ENCODE results near the gene STIM1. TPM values are rescaled to one million over a fixed set of nuclear protein-coding genes. Genes with fewer than 3 reads are reported as not detected.

STIM1 gene
- total RNA-seq, 2 experiments from 2014 or later = 103 to 108 TPM

DNA sequence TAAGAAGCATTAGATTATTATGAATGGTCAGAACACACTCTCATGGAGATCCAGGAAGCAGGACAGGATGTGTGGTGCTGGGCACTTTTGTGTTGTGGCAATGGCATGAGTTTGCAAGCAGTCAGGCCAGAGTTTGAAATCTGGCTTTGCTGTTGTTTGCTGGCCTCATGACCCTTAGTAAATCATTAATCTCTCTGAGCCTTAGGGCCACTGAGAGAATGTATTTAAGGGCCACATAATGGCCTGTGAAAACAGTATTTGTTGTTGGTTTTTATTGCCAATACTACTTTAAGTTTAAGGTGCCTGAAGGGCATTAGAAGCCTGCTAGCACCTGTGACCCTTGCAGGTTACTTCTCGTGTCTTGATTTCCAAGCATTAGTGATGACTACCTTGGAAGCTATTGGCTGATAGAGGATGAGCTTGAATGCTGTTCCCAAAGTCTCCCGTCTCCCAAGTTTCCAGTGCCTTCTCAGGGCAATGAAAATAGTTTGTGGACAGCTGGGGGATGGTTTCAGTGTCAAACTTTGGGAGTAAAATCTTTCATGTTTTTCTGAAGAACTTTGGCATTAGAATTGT, 24.6 kb downstream of the STIM1 start:
- POLR2A ChIA-PET = no interaction called here
- Mint-ChIP-seq H3K4me1 (peaks cover 64% of the 10 kb centered on the region), H3K4me3 (no peak overlapping the region), H3K27ac (peak overlapping the region; percentile 36), H3K36me3 (ENCODE audit: low read depth) (peaks cover 6% of the 10 kb centered on the region), H3K27me3 (no peaks in the 10 kb centered on the region), H3K9me3 (no peaks in the 10 kb centered on the region)
- DNase-seq = no peak
- CTCF ChIA-PET = interaction anchor here (2.1 kb wide), 1 partner anchor 12 kb away, joined by 4 read pairs; no protein-coding TSS in a partner anchor

DNA sequence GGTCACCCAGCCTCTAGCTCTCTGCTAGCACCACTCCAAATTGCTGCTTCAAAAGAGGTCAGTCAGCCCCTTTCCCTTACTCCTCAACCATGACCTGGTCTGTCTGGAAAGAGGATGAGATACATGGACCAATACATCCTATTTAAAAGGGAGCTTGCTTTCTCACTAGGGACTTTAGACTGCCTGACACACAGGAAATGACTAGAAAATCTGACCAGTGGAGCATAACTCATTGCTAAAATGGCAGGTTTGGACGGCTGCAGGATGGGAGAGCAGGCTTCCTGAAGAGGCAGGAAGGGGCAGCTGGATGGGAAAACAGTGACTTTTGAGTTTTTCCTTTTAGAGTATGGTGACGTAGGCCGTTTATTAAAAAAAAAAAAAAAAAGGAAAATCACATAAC, 25.3 kb downstream of the STIM1 start:
- H3K36me3 Mint-ChIP-seq (ENCODE audit: low read depth) = peaks cover 6% of the 10 kb centered on the region
- no peak for DNase-seq
- ChIA-PET POLR2A (no interaction called here), CTCF (interaction anchor here (1.1 to 2.1 kb wide), 3 partner anchors 13 to 187 kb away, joined by 3 to 6 read pairs (median 4); partner anchors contain the start of gene STIM1)
- H3K9me3 Mint-ChIP-seq = no peaks in the 10 kb centered on the region
- H3K27me3 Mint-ChIP-seq = no peaks in the 10 kb centered on the region
- H3K4me3 Mint-ChIP-seq = no peak overlapping the region
- H3K27ac Mint-ChIP-seq = peak overlapping the region; percentile 61
- H3K4me1 Mint-ChIP-seq = peaks cover 64% of the 10 kb centered on the region

DNA sequence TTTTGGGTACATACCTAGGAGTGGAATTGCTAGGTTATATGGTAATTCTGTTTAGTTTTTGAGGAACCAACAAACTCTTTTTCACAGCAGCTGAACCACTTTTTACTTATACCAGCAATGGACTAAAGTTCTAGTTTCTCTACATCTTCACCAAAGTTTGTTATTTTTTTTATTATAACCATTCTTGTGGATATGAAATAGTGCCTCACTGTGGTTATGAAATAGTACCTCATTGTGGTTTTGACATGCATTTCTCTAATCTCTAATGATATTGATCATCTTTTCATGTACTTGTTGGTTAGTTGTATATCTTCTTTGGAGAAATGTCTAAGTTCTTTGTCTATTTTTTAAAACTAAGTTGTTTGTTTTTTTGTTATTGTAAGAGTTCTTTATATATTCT, 27.2 kb downstream of the STIM1 start:
- POLR2A ChIA-PET = no interaction called here
- H3K27me3 Mint-ChIP-seq = no peaks in the 10 kb centered on the region
- H3K27ac Mint-ChIP-seq = no peak overlapping the region
- H3K36me3 Mint-ChIP-seq (ENCODE audit: low read depth) = peaks cover 12% of the 10 kb centered on the region
- CTCF ChIA-PET = interaction anchor here (0.6 to 1.0 kb wide), 2 partner anchors 21 to 28 kb away, joined by 3 to 4 read pairs; partner anchors contain the start of gene STIM1
- peaks cover 55% of the 10 kb centered on the region for H3K4me1 Mint-ChIP-seq
- DNase-seq = no peak
- H3K9me3 Mint-ChIP-seq = no peaks in the 10 kb centered on the region
- H3K4me3 Mint-ChIP-seq = no peak overlapping the region

DNA sequence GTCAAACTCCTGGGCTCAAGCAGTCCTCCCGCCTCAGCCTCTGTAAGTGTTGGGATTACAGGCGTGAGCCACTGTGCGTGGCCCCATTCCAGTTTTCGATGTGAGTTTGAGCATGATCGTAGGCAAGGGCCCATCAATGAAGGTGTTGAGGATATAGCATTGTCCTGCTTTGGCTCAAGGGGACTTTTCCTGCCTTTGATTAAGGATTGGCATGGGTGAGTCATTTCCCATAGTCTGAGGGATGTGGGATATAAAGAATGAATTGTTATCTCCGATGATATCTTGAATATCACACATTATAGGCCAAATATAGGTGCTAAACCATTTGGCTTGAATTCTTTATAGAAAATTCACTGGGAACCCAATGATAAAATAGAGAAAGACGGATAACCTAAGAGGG, 30.4 kb downstream of the STIM1 start:
- CTCF ChIA-PET = interaction anchor here (1.1 kb wide), 1 partner anchor 12 kb away, joined by 3 read pairs; no protein-coding TSS in a partner anchor
- no peaks in the 10 kb centered on the region for H3K27me3 Mint-ChIP-seq
- POLR2A ChIA-PET = no interaction called here

DNA sequence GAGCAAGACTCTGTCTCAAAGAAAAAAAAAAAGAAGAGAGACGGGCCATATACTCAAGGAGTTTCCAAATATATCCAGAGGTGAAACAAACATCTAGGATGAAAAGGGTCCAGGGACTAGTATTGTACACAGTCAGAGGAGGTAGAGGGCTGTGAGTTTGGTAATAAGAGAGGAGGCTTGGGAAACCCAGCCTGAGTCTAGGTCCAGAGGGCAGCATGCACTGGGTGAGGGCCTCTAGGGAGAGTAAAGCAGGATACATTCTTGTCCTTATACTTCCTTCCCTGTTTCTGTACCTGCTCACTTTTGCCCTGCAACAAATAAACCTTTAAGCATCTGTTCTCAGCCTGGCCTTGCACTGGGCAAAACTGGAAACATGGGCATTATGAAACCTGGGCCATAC, 31.5 kb downstream of the STIM1 start:
- Mint-ChIP-seq H3K9me3 (no peaks in the 10 kb centered on the region), H3K36me3 (ENCODE audit: low read depth) (peaks cover 21% of the 10 kb centered on the region), H3K27ac (no peak overlapping the region), H3K27me3 (no peaks in the 10 kb centered on the region), H3K4me1 (peaks cover 39% of the 10 kb centered on the region), H3K4me3 (no peak overlapping the region)
- POLR2A ChIA-PET = no interaction called here
- no peak for DNase-seq
- CTCF ChIA-PET = interaction anchor here (1.3 kb wide), 1 partner anchor 186 kb away, joined by 5 read pairs; no protein-coding TSS in a partner anchor

More for the DNA sequence above, 30.4 kb downstream of the STIM1 start:
- Mint-ChIP-seq H3K4me1 (peaks cover 43% of the 10 kb centered on the region), H3K9me3 (no peaks in the 10 kb centered on the region), H3K4me3 (no peak overlapping the region), H3K36me3 (ENCODE audit: low read depth) (peaks cover 18% of the 10 kb centered on the region), H3K27ac (no peak overlapping the region)
- DNase-seq = no peak

DNA sequence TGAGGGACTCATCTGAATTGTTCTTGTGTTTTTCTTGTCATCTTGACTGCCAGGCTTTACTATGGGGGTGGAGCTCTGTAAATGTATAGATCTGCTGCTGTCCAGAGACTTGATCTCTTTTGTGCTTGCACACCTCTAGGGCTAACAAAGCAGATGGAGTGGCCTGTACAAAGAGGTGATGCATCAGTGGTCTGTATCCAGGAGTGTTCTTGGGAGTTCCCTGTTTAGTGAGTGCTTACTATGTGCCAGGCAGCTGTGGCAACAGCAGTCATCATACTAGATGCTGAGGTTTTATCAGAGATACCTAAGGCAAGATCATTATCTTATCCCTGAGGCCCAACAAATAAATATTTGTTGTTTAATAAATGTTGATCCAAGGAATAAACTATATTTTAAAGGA, 33.4 kb downstream of the STIM1 start:
- Mint-ChIP-seq H3K9me3 (peaks cover 6% of the 10 kb centered on the region), H3K36me3 (ENCODE audit: low read depth) (peaks cover 36% of the 10 kb centered on the region), H3K4me3 (no peak overlapping the region), H3K27me3 (no peaks in the 10 kb centered on the region), H3K4me1 (peaks cover 43% of the 10 kb centered on the region), H3K27ac (no peak overlapping the region)
- CTCF ChIA-PET = interaction anchor here (1.4 to 1.6 kb wide), 2 partner anchors 16 to 34 kb away, joined by 3 to 4 read pairs; partner anchors contain the start of gene STIM1
- POLR2A ChIA-PET = no interaction called here
- no peak for DNase-seq

DNA sequence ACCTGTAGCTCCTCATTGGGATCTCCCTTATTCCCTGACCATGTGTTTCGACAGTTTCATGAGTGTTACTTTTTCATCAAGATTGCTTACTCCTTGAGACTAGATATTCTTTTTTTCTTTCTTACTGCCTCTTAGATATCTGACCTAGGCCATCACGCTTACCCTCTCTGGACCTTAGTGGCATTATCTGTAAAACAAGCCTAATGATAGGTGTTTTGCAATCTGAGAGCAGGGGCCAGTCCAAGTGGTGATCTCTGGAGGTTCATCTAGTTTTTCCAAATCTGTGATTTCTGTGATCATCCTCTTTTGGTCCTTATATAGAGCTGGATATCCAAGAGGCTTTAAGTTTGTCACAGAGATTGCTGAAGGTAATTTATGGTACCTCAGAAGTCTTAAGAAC, 34.5 kb downstream of the STIM1 start:
- H3K4me1 Mint-ChIP-seq = peaks cover 45% of the 10 kb centered on the region
- no peak overlapping the region for H3K4me3 Mint-ChIP-seq
- no peak for DNase-seq
- no peaks in the 10 kb centered on the region for H3K27me3 Mint-ChIP-seq
- H3K9me3 Mint-ChIP-seq = peaks cover 6% of the 10 kb centered on the region
- H3K36me3 Mint-ChIP-seq (ENCODE audit: low read depth) = peaks cover 36% of the 10 kb centered on the region
- POLR2A ChIA-PET = no interaction called here
- no peak overlapping the region for H3K27ac Mint-ChIP-seq
- CTCF ChIA-PET = interaction anchor here (0.9 to 1.4 kb wide), 5 partner anchors 12 to 183 kb away, joined by 3 to 5 read pairs (median 3); partner anchors contain the start of gene STIM1

DNA sequence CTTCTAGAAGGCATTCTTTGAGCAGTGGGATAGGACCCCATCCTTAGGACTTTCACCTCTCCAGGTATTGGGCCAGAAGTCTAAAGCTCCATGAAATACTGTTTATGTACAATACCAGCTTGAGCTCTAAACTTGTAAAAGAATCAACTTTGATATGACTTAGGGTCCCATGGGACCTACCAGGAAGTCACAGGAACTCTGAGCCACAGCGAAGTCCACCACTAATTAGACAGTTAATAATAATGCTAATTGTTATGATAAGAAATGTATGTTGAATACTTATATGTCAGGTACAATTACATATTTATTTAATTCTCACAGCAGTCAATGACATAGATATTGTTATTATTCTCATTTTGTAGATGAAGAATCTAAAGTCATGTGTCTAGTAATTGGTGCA, 35.3 kb downstream of the STIM1 start:
- no peak overlapping the region for H3K27ac Mint-ChIP-seq
- H3K36me3 Mint-ChIP-seq (ENCODE audit: low read depth) = peaks cover 36% of the 10 kb centered on the region
- peaks cover 49% of the 10 kb centered on the region for H3K4me1 Mint-ChIP-seq

DNA sequence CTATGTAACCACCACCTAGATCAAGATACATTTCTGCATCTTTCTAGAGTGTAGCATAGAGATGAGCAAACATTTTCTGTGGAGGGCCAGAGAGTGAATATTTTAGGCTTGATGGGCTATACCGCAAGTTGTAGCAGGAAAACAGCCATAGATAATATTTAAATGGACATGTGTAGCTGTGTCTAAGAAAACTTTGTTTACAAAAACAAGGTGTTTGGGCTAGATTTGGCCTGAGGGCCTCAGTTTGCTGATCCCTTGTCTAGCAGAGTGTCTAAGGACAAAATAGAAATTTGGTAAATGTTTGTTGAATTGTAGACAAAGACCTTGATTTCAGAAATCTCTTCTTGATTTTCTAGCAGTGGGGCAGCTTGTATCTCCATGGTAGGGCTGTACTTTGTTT, 36.3 kb downstream of the STIM1 start:
- DNase-seq = no peak
- Mint-ChIP-seq H3K27ac (no peak overlapping the region), H3K4me1 (peaks cover 49% of the 10 kb centered on the region), H3K27me3 (no peaks in the 10 kb centered on the region), H3K36me3 (ENCODE audit: low read depth) (peaks cover 35% of the 10 kb centered on the region), H3K9me3 (peaks cover 6% of the 10 kb centered on the region), H3K4me3 (no peak overlapping the region)
- POLR2A ChIA-PET = no interaction called here
- CTCF ChIA-PET = interaction anchor here (1.3 kb wide), 1 partner anchor 25 kb away, joined by 3 read pairs; no protein-coding TSS in a partner anchor

More for the DNA sequence above, 35.3 kb downstream of the STIM1 start:
- ChIA-PET POLR2A (no interaction called here), CTCF (interaction anchor here (0.9 to 1.3 kb wide), 4 partner anchors 22 to 182 kb away, joined by 3 read pairs; partner anchors contain the start of gene STIM1)
- no peak for DNase-seq
- Mint-ChIP-seq H3K9me3 (peaks cover 6% of the 10 kb centered on the region), H3K4me3 (no peak overlapping the region), H3K27me3 (no peaks in the 10 kb centered on the region)

DNA sequence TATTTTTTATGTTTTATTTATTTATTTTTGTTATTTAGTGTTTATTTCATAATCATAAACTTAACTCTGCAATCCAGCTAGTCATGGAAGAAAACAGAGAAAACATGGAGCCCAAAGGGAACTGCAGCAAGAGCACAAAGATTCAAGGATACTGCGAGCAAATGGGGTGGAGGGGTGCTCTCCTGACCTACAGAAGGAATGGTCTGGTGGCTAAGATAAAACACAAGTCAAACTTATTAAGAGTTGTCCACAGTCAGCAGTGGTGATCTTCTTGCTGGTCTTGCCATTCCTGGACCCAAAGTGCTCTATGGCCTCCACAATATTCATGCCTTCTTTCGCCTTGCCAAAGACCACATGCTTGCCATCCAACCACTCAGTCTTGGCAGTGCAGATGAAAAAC, 36.7 kb downstream of the STIM1 start:
- Mint-ChIP-seq H3K4me3 (no peak overlapping the region), H3K27ac (no peak overlapping the region), H3K36me3 (ENCODE audit: low read depth) (peaks cover 37% of the 10 kb centered on the region), H3K4me1 (peaks cover 49% of the 10 kb centered on the region), H3K9me3 (peaks cover 6% of the 10 kb centered on the region), H3K27me3 (no peaks in the 10 kb centered on the region)
- ChIA-PET CTCF (interaction anchor here (1.3 kb wide), 1 partner anchor 25 kb away, joined by 3 read pairs; no protein-coding TSS in a partner anchor), POLR2A (no interaction called here)
- no peak for DNase-seq

DNA sequence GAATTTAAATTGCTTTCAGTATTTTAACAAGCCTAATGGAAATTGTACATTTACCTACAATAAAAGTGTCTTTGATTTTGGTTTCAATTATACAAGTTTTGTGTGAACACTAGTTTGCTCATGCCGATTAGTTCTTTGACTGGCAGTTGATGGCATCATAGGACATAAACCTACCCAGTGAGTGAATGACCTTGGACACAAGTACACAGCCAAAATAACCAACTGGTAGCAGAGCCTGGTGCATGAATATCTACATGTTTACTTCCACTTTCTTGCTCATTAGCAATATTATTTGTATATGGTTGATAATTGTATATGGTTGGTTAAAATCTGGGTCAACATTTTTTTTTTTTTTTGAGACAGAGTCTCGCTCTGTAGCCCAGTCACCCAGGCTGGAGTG, 37.8 kb downstream of the STIM1 start:
- CTCF ChIA-PET = interaction anchor here (1.3 to 1.5 kb wide), 2 partner anchors 11 to 26 kb away, joined by 3 read pairs; no protein-coding TSS in a partner anchor
- Mint-ChIP-seq H3K4me1 (peaks cover 41% of the 10 kb centered on the region), H3K9me3 (peaks cover 6% of the 10 kb centered on the region), H3K27ac (peak overlapping the region; percentile 57), H3K4me3 (no peak overlapping the region), H3K36me3 (ENCODE audit: low read depth) (peaks cover 38% of the 10 kb centered on the region), H3K27me3 (no peaks in the 10 kb centered on the region)
- POLR2A ChIA-PET = no interaction called here
- no peak for DNase-seq

DNA sequence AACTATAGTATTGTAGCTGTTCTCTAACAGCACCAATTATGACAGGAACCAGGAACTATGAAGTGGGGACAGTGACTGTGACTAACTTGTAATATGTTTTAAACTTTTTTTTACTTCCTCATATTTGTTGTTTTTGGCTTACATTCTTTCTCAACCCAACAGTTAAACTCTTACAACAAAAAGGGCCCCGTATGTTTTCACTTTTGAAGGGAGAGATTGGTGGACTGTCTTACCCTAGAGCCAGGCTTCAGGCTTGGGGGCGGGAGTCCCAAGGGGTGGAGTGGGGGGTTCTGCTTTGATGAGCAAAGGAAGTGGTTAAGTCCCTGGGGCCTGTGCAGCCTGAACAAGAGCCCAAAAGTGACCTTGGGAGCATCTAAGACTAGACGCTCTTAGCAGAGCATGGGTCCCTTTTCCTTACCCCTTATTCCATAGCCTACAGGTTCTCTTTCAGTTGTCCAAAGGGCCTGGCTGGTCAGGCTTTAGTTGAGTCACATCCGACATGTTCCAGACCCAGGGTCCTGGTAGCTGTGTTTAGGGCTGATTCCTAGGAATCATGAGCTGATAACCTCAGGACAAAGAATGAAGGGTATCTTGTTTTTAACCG, 38.8 kb downstream of the STIM1 start:
- no peak overlapping the region for H3K4me3 Mint-ChIP-seq
- peaks cover 34% of the 10 kb centered on the region for H3K36me3 Mint-ChIP-seq (ENCODE audit: low read depth)
- ChIA-PET CTCF (interaction anchor here (0.6 to 3.3 kb wide), 5 partner anchors 10 to 40 kb away, joined by 3 to 14 read pairs (median 3); partner anchors contain the start of gene STIM1), POLR2A (no interaction called here)
- H3K27me3 Mint-ChIP-seq = no peaks in the 10 kb centered on the region
- peaks cover 6% of the 10 kb centered on the region for H3K9me3 Mint-ChIP-seq
- DNase-seq = no peak
- H3K4me1 Mint-ChIP-seq = peaks cover 36% of the 10 kb centered on the region
- H3K27ac Mint-ChIP-seq = peak overlapping the region; percentile 64

DNA sequence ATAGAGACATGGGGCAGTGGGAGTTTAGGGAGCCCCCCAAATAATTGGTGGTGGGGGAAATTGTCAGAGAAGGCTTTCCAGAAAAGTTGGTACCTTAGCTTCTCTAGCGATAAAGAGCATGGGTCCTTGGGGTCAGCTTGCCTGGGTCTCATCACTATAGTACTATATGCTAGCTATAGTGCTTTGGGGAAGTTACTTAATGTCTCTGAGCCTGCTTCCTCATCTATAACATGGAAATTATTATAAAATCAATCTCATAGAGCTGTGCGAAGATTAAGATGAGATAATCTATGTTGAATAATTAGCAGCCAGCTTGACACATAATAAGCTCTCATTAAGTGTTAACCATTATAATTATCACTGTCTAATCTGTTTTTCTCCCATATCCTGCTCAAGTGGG, 41.2 kb downstream of the STIM1 start:
- ChIA-PET CTCF (interaction anchor here (0.9 to 3.3 kb wide), 6 partner anchors 18 to 55 kb away, joined by 3 to 14 read pairs (median 3); partner anchors contain the start of gene STIM1), POLR2A (no interaction called here)
- Mint-ChIP-seq H3K27me3 (no peaks in the 10 kb centered on the region), H3K27ac (no peak overlapping the region), H3K4me3 (no peak overlapping the region), H3K9me3 (peaks cover 6% of the 10 kb centered on the region), H3K36me3 (ENCODE audit: low read depth) (peaks cover 29% of the 10 kb centered on the region), H3K4me1 (peaks cover 36% of the 10 kb centered on the region)
- no peak for DNase-seq

Data from activated CD4-positive, alpha-beta T cell treated with anti-CD3 and anti-CD28 coated beads, Interleukin-2, amount 10 ng/mL, durations not matched to agents 7 days and 5 days (primary cell).